Stimulated activated CD8-positive, alpha-beta memory T cell treated with anti-CD3 and anti-CD28 coated beads, Interleukin-2, amount 100 ng/mL, for 48 hours (primary cell): ENCODE results near the gene TMEM203.

Experiments used
- DNase-seq, 2 donors: peaks; one replicate each; pipeline ENCODE4 v3.0.0-alpha.2; 2020; ENCODE audit warnings: low read depth in 2 of 2

TMEM203 gene

GRCh38 chr9:137181680-137182079 is 23.8 kb downstream of the TMEM203 start:
- DNase-seq: no peak

- no peak for DNase-seq
Measured at GRCh38 chr9:137180491-137180890, 25.0 kb downstream of the TMEM203 start.

GRCh38 chr9:137179761-137180160 is 25.7 kb downstream of the TMEM203 start:
- no peak for DNase-seq

GRCh38 chr9:137178939-137179630 is 26.4 kb downstream of the TMEM203 start:
- no peak for DNase-seq

GRCh38 chr9:137178201-137178938 is 27.1 kb downstream of the TMEM203 start:
- no peak for DNase-seq

GRCh38 chr9:137176302-137177182 is 28.9 kb downstream of the TMEM203 start:
- DNase-seq: no peak

GRCh38 chr9:137175345-137175961 is 30.0 kb downstream of the TMEM203 start:
- no peak for DNase-seq

GRCh38 chr9:137174722-137175293 is 30.6 kb downstream of the TMEM203 start:
- no peak for DNase-seq

GRCh38 chr9:137173796-137174664 is 31.4 kb downstream of the TMEM203 start:
- DNase-seq: no peak

- no peak for DNase-seq
Measured at GRCh38 chr9:137172901-137173795, 32.3 kb downstream of the TMEM203 start.

- DNase-seq: no peak
Measured at GRCh38 chr9:137171149-137171900, 34.1 kb downstream of the TMEM203 start.

GRCh38 chr9:137170486-137171148 is 34.8 kb downstream of the TMEM203 start:
- DNase-seq: no peak

- no peak for DNase-seq
Measured at GRCh38 chr9:137169896-137170358, 35.5 kb downstream of the TMEM203 start, which contains the start of gene LRRC26. Gene LRRC26, minus strand, starts transcription at chr9:137170051. Its CDS starts 108 bp downstream, at chr9:137169943.

- no peak for DNase-seq
Measured at GRCh38 chr9:137168904-137169856, 36.3 kb downstream of the TMEM203 start.

- DNase-seq: no peak
Measured at GRCh38 chr9:137168573-137168903, 36.9 kb downstream of the TMEM203 start.

- no peak for DNase-seq
Measured at GRCh38 chr9:137167747-137168572, 37.5 kb downstream of the TMEM203 start.
